ENCODE data around the gene EIF4G1.

The EIF4G1 gene

GRCh38 chr3:184291044-184291737 lies 23.2 kb upstream of the EIF4G1 start:
- peaks cover 0 to 24% of the 10 kb centered on the region in 2 donors for H3K27me3 ChIP-seq
- no peak overlapping the region for H3K4me3 ChIP-seq
- H3K9me3 ChIP-seq: no peaks in the 10 kb centered on the region
- no peak overlapping the region for H3K27ac ChIP-seq
- no peaks in the 10 kb centered on the region for H3K36me3 ChIP-seq
- intact Hi-C loops (cut with DNase I; ENCODE audit: low total_unique reads): no loop called here
- no peaks in the 10 kb centered on the region for H3K4me1 ChIP-seq
- no peak for TF ChIP-seq CTCF (IDR thresholded peaks at IDR 0.05)
- DNase-seq: no peak

- intact Hi-C loops (cut with DNase I; ENCODE audit: low total_unique reads): no loop called here
- no peak overlapping the region for H3K27ac ChIP-seq
- no peaks in the 10 kb centered on the region for H3K9me3 ChIP-seq
- peaks cover 0 to 20% of the 10 kb centered on the region in 2 donors for H3K27me3 ChIP-seq
- H3K4me1 ChIP-seq: no peaks in the 10 kb centered on the region
- no peaks in the 10 kb centered on the region for H3K36me3 ChIP-seq
- no peak overlapping the region for H3K4me3 ChIP-seq
- no peak for TF ChIP-seq CTCF (IDR thresholded peaks at IDR 0.05)
- no peak for DNase-seq
Measured at GRCh38 chr3:184291738-184292445, 22.5 kb upstream of the EIF4G1 start.

DNA sequence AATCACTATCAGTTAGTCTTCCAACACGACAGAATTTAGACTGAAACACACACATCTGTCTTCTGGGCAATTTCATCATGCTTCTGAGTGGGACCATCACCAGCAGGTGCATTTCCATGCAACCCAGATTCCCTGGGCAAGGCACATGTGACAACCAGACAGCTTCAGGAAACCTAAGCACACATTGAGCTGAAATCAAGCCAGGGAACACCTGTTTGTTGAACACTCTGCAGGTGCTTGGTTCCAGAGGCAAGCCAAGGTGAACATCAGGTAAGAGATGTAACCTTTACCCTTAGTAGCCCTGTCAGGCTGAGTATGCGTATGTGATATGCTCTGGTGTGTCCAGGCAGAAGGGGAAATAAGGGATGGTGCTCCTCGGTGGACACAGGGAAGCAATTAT lies 18.6 kb upstream of the EIF4G1 start:
- intact Hi-C loops (cut with DNase I; ENCODE audit: low total_unique reads): loop anchor here (5.0 kb wide), 1 partner anchor 158 kb away; the partner anchor contains the start of gene EIF2B5
- no peak for TF ChIP-seq CTCF (IDR thresholded peaks at IDR 0.05)
- Histone ChIP-seq H3K36me3 (peaks cover 0 to 6% (median 4%) of the 10 kb centered on the region in 3 donors), H3K4me3 (no peak overlapping the region), H3K4me1 (peaks cover 0 to 19% (median 16%) of the 10 kb centered on the region in 4 donors), H3K27ac (no peak overlapping the region), H3K9me3 (no peaks in the 10 kb centered on the region), H3K27me3 (peaks cover 0 to 8% of the 10 kb centered on the region in 2 donors)
- no peak for DNase-seq

- no peak overlapping the region for H3K27ac ChIP-seq
- H3K9me3 ChIP-seq: no peaks in the 10 kb centered on the region
- no peak for TF ChIP-seq CTCF (IDR thresholded peaks at IDR 0.05)
- H3K4me3 ChIP-seq: no peak overlapping the region
- intact Hi-C loops (cut with DNase I; ENCODE audit: low total_unique reads): loop anchor here (5.0 kb wide), 1 partner anchor 159 kb away; the partner anchor contains the start of gene EIF2B5
- H3K27me3 ChIP-seq: no peaks in the 10 kb centered on the region
- peaks cover 4 to 15% (median 10%) of the 10 kb centered on the region in 3 donors for H3K36me3 ChIP-seq
- no peak for DNase-seq
- peaks cover 0 to 23% (median 18%) of the 10 kb centered on the region in 4 donors for H3K4me1 ChIP-seq
Measured at GRCh38 chr3:184296616-184297015, 17.8 kb upstream of the EIF4G1 start.

DNA sequence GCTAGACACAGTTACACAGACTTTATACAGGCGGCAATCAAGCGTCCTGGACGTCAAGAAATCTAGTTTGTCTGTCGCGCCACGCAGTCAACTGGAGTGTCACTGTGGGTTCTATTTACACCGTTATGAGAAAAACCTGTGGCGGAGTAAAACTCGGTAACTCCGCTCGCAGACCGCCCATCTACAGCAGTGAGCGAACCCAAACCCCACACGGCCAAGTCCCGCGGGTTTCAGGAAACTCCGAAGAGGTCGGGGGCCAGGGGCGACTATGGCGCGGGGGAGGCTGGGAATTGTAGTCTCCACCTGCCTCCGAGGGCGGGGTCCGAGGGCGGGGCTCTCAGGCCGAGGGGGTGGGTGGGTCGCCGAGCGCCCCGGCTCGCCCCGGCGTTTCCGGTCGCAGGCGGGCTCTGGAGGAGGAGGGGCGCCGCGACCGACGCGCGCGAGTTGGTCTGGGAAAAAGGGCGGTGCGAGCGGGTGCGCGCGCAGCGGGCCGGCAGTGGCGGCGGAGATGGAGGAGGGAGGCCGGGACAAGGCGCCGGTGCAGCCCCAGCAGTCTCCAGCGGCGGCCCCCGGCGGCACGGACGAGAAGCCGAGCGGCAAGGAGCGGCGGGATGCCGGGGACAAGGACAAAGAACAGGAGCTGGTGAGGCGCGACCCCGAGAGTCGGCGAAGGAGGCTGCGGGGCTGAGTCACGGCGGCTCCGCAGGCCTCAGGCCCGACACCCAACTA lies 15.5 kb upstream of the EIF4G1 start, which contains the start of gene PSMD2:
Gene PSMD2, plus strand, starts transcription at position 483 of the 729 bp plus-strand sequence. Its CDS starts 26 bp downstream, at position 509.
- intact Hi-C loops (cut with DNase I; ENCODE audit: low total_unique reads): loop anchor here (2.0 to 5.0 kb wide), 2 partner anchors 40 to 162 kb away; partner anchors contain the start of gene EIF2B5
- Histone ChIP-seq H3K36me3 (peaks cover 28 to 38% (median 33%) of the 10 kb centered on the region in 3 donors), H3K27me3 (no peaks in the 10 kb centered on the region), H3K9me3 (no peaks in the 10 kb centered on the region), H3K27ac (peak within 1 kb of the TSS; percentile 68 to 85), H3K4me3 (peak within 1 kb of the TSS; percentile 73 to 75), H3K4me1 (peaks cover 0 to 25% (median 18%) of the 10 kb centered on the region in 4 donors)
- peak in 1 of 2 experiments; percentile 7 for TF ChIP-seq CTCF (IDR thresholded peaks at IDR 0.05)
- DNase-seq: peak; percentile 96 to 99

Data from tibial artery (tissue), 4 donors.